GM12878 (cell line): ENCODE measurements around the gene SLC45A3. TPM values are rescaled to one million over a fixed set of nuclear protein-coding genes. Genes with fewer than 3 reads are reported as not detected.

Source experiments
- ATAC-seq: fragments of 200-7000 bp; cut with Tn5 transposase; 3 replicates; pipeline ENCODE4 v1.9.1; 2020; ENCODE audit warnings: mild to moderate bottlenecking, moderate library complexity
- BruUV-seq: library from RNA; stranded (reverse); fragments of 400-500 nt; replicated peaks from 2 replicates; lab custom pipeline; 2021; lab: Mats Ljungman, UMichigan
- CTCF ChIA-PET: fragments of 300-600 bp; sonication (Branson Sonifier 250); formaldehyde crosslinking; extraction: SDS; loops from one replicate; lab custom pipeline; 2021; ENCODE audit warnings: inconsistent platforms; lab: Yijun Ruan, JAX
- POLR2A ChIA-PET: fragments of 350-600 bp; formaldehyde crosslinking; extraction: SDS; loops from one replicate; lab custom pipeline; 2021; ENCODE audit warnings: inconsistent platforms; lab: Charles Lee
- RAD21 ChIA-PET: fragments of 300-600 bp; sonication (Branson Sonifier 250); formaldehyde crosslinking; loops from one replicate; lab custom pipeline; 2023; ENCODE audit warnings: antibody characterized with exemption; ENCODE audit not compliant: unreplicated experiment; lab: Charles Lee
- SMC1A ChIA-PET: fragments of 300-600 bp; sonication (Branson Sonifier 250); formaldehyde crosslinking; loops from one replicate; lab custom pipeline; 2023; ENCODE audit not compliant: unreplicated experiment, uncharacterized antibody; lab: Charles Lee
- DNase-seq: peaks from one replicate; pipeline ENCODE4 v3.0.0-alpha.2; 2011; ENCODE audit warnings: low read depth, low spot score
- FAIRE-seq: peaks from 3 replicates; lab custom pipeline; 2011; peaks lifted over from hg19 to GRCh38; lab: Jason Lieb, UNC
- H2AFZ ChIP-seq: 2 replicates; pipeline ENCODE4 v1.6.0; 2011; ENCODE audit warnings: low read depth, low read length, control low read depth; ENCODE audit not compliant: control insufficient read depth
- H3K27ac ChIP-seq: 2 replicates; pipeline ENCODE4 v1.5.1; 2011; ENCODE audit warnings: control low read depth; ENCODE audit not compliant: control insufficient read depth, insufficient read depth
- H3K27me3 ChIP-seq, 2 experiments: replicated peaks in 1 of 2; 2 replicates each; pipeline versions ENCODE4 v1.6.0 to v1.6.1; 2011; ENCODE audit warnings: low read length in 1 of 2; ENCODE audit not compliant: control insufficient read depth in 2 of 2, insufficient read depth in 2 of 2
- H3K36me3 ChIP-seq, 2 experiments: 2 replicates each; pipeline ENCODE4 v1.5.1; 2011; ENCODE audit warnings: low read length in 1 of 2; ENCODE audit not compliant: control insufficient read depth in 2 of 2, insufficient read depth in 2 of 2
- H3K4me1 ChIP-seq: 2 replicates; pipeline ENCODE4 v1.6.1; 2011; ENCODE audit warnings: mild to moderate bottlenecking, low read length, moderate library complexity, mixed read lengths; ENCODE audit not compliant: control insufficient read depth, insufficient read depth
- H3K4me2 ChIP-seq: 2 replicates; pipeline ENCODE4 v1.6.0; 2011; ENCODE audit warnings: control low read depth; ENCODE audit not compliant: control insufficient read depth, insufficient read depth
- H3K4me3 ChIP-seq: fragments of 200-600 bp; sonication (generic); 2 replicates; pipeline ENCODE4 v1.5.1; 2016
- H3K79me2 ChIP-seq: 2 replicates; pipeline ENCODE4 v1.6.0; 2011; ENCODE audit warnings: low read length; ENCODE audit not compliant: control insufficient read depth, insufficient read depth
- H3K9ac ChIP-seq: 2 replicates; pipeline ENCODE4 v1.8.0; 2011; ENCODE audit warnings: low read length, control low read depth, mixed read lengths; ENCODE audit not compliant: control insufficient read depth, insufficient read depth
- H3K9me3 ChIP-seq: replicated peaks from 3 replicates; pipeline ENCODE4 v1.5.1; 2011; ENCODE audit warnings: mild to moderate bottlenecking, low read length; ENCODE audit not compliant: control insufficient read depth, insufficient read depth
- H4K20me1 ChIP-seq: 2 replicates; pipeline ENCODE4 v1.6.0; 2011; ENCODE audit not compliant: control insufficient read depth, insufficient read depth
- ATF3 ChIP-seq: IDR thresholded peaks from 2 replicates; pipeline ENCODE4 v1.6.1; 2011; ENCODE audit warnings: low read depth, mild to moderate bottlenecking, low read length, moderate library complexity, borderline replicate concordance; ENCODE audit errors: extremely low read depth
- BCL11A ChIP-seq: IDR thresholded peaks from 2 replicates; pipeline ENCODE4 v1.6.1; 2011; ENCODE audit warnings: low read depth, low read length
- CEBPZ ChIP-seq: fragments of 150-350 bp; IDR thresholded peaks from 2 replicates; pipeline ENCODE4 v1.6.1; 2016; ENCODE audit warnings: low read depth, low read length
- ESRRA ChIP-seq: IDR thresholded peaks from 2 replicates; pipeline ENCODE4 v1.6.1; 2012; ENCODE audit warnings: mild to moderate bottlenecking, low read length, improper control_type of control experiment
- HCFC1 ChIP-seq: fragments of 150-350 bp; IDR thresholded peaks from 2 replicates; pipeline ENCODE4 v1.6.1; 2014; ENCODE audit warnings: low read length
- HDAC6 ChIP-seq: fragments of 200-600 bp; sonication (generic); IDR thresholded peaks from one replicate; pipeline ENCODE4 v1.8.0; 2017; ENCODE audit warnings: antibody characterized with exemption; ENCODE audit not compliant: unreplicated experiment
- MYC ChIP-seq: IDR thresholded peaks from 2 replicates; pipeline ENCODE4 v1.6.1; 2011; ENCODE audit warnings: mild to moderate bottlenecking, low read length, moderate library complexity, inconsistent platforms; ENCODE audit not compliant: insufficient read depth, insufficient replicate concordance, insufficient read length, severe bottlenecking
- RAD51 ChIP-seq: fragments of 450-650 bp; IDR thresholded peaks from 2 replicates; pipeline ENCODE4 v1.6.1; 2016; ENCODE audit warnings: moderate library complexity, mild to moderate bottlenecking, inconsistent platforms
- SRF ChIP-seq, 2 experiments: IDR thresholded peaks; 2 replicates each; pipeline ENCODE4 v1.6.1; 2011; ENCODE audit warnings: low read depth in 2 of 2, low read length in 2 of 2, mild to moderate bottlenecking in 1 of 2, moderate library complexity in 1 of 2
- WGBS: methylation state at CpG from one replicate; pipeline ENCODE4 v1.1.6; 2016; ENCODE audit warnings: low lambda C conversion rate; ENCODE audit not compliant: insufficient replicate concordance, insufficient coverage; ENCODE audit errors: missing lambda C conversion rate; 5-methylcytosine and 5-hydroxymethylcytosine counted together
- in situ Hi-C: fragments of 300-500 bp; cut with MboI; formaldehyde crosslinking; loops from 9 replicates; pipeline ENCODE4 v1.14.3; 2018; ENCODE audit warnings: mixed read lengths
- intact Hi-C: fragments of 100-400 bp; cut with micrococcal nuclease; formaldehyde crosslinking; loops from one replicate; pipeline ENCODE4 v1.14.2; 2022; ENCODE audit not compliant: unreplicated experiment
- polyA plus RNA-seq, 11 experiments: library from polyadenylated mRNA; depleted of rRNA in 4 of 11; unstranded in 6 of 11; stranded (reverse) in 5 of 11; fragments of >200 nt; fragmentation: Nextera tagmentation in 4 of 11; fragmentation: Illumina TruSeq in 1 of 11; extraction: Ambion mirVana in 4 of 11; extraction: Trizol in 1 of 11; gene quantifications; 1 replicate in 1 of 11; 2 replicates in 10 of 11; pipeline versions ENCODE4 v1.2.1 to v1.2.3, GENCODE V29; 2011 to 2016; ENCODE audit warnings: inconsistent platforms in 2 of 11, missing spikeins in 2 of 11, low read depth in 1 of 11
- total RNA-seq, 4 experiments: library from RNA; depleted of rRNA in 3 of 4; stranded (reverse); fragments of >200 nt in 3 of 4; fragmentation: Illumina TruSeq in 1 of 4; extraction: Trizol in 1 of 4; gene quantifications; 2 replicates each; pipeline versions ENCODE4 v1.2.1 to v1.2.3, GENCODE V29; 2013 to 2021
- TF ChIP-seq, protein P1 (sequence below): fragments of 450-650 bp; IDR thresholded peaks from 2 replicates; pipeline ENCODE4 v1.6.1; 2017; ENCODE audit warnings: mild to moderate bottlenecking, moderate library complexity
- TF ChIP-seq, protein P2 (sequence below): fragments of 450-650 bp; formaldehyde crosslinking; IDR thresholded peaks from 2 replicates; pipeline ENCODE4 v1.4.0; 2022; ENCODE audit warnings: mild to moderate bottlenecking, moderate library complexity

SLC45A3 gene
- total and polyA plus RNA-seq, 10 of the 15 experiments (the other 5 are each of a cell fraction or from before 2014, with no cell fraction given) = 0.26 to 10.3 (median 4.1) TPM

GRCh38 chr1:205672970-205673369, 7.3 kb downstream of the SLC45A3 start:
- RAD21 ChIA-PET = interaction anchor here (0.7 to 11.4 kb wide), 4 partner anchors 14 to 59 kb away, joined by 3 to 194 read pairs (median 10); no protein-coding TSS in a partner anchor
- 77% methylated on average over 4 of the region's 4 CpGs for WGBS
- BruUV-seq = no TSS peak
- no peak for DNase-seq
- H3K79me2 ChIP-seq = peaks cover 3% of the 10 kb centered on the region
- no peak for FAIRE-seq
- H2AFZ ChIP-seq = no peak overlapping the region
- POLR2A ChIA-PET = interaction anchor here (0.6 to 0.7 kb wide), 2 partner anchors 82 to 113 kb away, joined by 5 read pairs; no protein-coding TSS in a partner anchor
- intact Hi-C loops (no loop called here), in situ Hi-C loops (no loop called here)
- H3K36me3 ChIP-seq = no peaks in the 10 kb centered on the region
- H3K9me3 ChIP-seq = no peaks in the 10 kb centered on the region
- CTCF ChIA-PET = interaction anchor here (1.1 to 31.9 kb wide), 7 partner anchors 15 to 305 kb away, joined by 3 to 1339 read pairs (median 5); no protein-coding TSS in a partner anchor
- no peak overlapping the region for H3K4me2 ChIP-seq
- no peak overlapping the region for H3K9ac ChIP-seq
- SMC1A ChIA-PET = interaction anchor here (1.9 to 26.7 kb wide), 3 partner anchors 14 to 33 kb away, joined by 6 to 1008 read pairs (median 44); no protein-coding TSS in a partner anchor
- H3K4me3 ChIP-seq = no peak overlapping the region
- no peak overlapping the region for H3K27ac ChIP-seq
- H3K4me1 ChIP-seq = peaks cover 51% of the 10 kb centered on the region
- no peak for ATAC-seq
- 0 out of 2 replicates have a peak, but pooled peaks cover 7% of the 10 kb centered on the region for H4K20me1 ChIP-seq
- no peak for TF ChIP-seq SRF (IDR thresholded peaks at IDR 0.05; ENCODE audit: low read depth in 2 of 2, low read length in 2 of 2)
- TF ChIP-seq ATF3 = no peak
- no peak for TF ChIP-seq HDAC6
- TF ChIP-seq, protein P1, sequence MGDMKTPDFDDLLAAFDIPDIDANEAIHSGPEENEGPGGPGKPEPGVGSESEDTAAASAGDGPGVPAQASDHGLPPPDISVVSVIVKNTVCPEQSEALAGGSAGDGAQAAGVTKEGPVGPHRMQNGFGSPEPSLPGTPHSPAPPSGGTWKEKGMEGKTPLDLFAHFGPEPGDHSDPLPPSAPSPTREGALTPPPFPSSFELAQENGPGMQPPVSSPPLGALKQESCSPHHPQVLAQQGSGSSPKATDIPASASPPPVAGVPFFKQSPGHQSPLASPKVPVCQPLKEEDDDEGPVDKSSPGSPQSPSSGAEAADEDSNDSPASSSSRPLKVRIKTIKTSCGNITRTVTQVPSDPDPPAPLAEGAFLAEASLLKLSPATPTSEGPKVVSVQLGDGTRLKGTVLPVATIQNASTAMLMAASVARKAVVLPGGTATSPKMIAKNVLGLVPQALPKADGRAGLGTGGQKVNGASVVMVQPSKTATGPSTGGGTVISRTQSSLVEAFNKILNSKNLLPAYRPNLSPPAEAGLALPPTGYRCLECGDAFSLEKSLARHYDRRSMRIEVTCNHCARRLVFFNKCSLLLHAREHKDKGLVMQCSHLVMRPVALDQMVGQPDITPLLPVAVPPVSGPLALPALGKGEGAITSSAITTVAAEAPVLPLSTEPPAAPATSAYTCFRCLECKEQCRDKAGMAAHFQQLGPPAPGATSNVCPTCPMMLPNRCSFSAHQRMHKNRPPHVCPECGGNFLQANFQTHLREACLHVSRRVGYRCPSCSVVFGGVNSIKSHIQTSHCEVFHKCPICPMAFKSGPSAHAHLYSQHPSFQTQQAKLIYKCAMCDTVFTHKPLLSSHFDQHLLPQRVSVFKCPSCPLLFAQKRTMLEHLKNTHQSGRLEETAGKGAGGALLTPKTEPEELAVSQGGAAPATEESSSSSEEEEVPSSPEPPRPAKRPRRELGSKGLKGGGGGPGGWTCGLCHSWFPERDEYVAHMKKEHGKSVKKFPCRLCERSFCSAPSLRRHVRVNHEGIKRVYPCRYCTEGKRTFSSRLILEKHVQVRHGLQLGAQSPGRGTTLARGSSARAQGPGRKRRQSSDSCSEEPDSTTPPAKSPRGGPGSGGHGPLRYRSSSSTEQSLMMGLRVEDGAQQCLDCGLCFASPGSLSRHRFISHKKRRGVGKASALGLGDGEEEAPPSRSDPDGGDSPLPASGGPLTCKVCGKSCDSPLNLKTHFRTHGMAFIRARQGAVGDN = no peak
- TF ChIP-seq, protein P2, sequence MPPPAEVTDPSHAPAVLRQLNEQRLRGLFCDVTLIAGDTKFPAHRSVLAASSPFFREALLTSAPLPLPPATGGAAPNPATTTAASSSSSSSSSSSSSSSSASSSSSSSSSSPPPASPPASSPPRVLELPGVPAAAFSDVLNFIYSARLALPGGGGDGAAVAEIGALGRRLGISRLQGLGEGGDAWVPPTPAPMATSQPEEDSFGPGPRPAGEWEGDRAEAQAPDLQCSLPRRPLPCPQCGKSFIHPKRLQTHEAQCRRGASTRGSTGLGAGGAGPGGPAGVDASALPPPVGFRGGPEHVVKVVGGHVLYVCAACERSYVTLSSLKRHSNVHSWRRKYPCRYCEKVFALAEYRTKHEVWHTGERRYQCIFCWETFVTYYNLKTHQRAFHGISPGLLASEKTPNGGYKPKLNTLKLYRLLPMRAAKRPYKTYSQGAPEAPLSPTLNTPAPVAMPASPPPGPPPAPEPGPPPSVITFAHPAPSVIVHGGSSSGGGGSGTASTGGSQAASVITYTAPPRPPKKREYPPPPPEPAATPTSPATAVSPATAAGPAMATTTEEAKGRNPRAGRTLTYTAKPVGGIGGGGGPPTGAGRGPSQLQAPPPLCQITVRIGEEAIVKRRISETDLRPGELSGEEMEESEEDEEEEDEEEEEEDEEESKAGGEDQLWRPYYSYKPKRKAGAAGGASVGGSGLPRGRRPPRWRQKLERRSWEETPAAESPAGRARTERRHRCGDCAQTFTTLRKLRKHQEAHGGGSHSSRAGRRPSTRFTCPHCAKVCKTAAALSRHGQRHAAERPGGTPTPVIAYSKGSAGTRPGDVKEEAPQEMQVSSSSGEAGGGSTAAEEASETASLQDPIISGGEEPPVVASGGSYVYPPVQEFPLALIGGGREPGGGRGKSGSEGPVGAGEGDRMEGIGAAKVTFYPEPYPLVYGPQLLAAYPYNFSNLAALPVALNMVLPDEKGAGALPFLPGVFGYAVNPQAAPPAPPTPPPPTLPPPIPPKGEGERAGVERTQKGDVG (CRISPR knock-in tag) = no peak
- no peak for TF ChIP-seq BCL11A
- no peak for TF ChIP-seq HCFC1
- TF ChIP-seq MYC = no peak
- no peak for TF ChIP-seq RAD51
- no peak for TF ChIP-seq CEBPZ
- no peak for TF ChIP-seq ESRRA
- no peaks in the 10 kb centered on the region for H3K27me3 ChIP-seq
